Mesothelial cell of epicardium (in vitro differentiated cells): Measurements from ENCODE around the gene SPRED1. TPM values are rescaled to one million over a fixed set of nuclear protein-coding genes. Genes with fewer than 3 reads are reported as not detected.

Experiments
- DNase-seq, 2 experiments: peaks; one replicate each; pipeline ENCODE4 v3.0.0; 2021; ENCODE audit warnings: low spot score in 2 of 2; ENCODE audit not compliant: unreplicated experiment in 2 of 2
- H3K27ac Mint-ChIP-seq: 2 replicates; pipeline ENCODE4 v1.8.0; 2021; ENCODE audit warnings: mixed read lengths
- H3K27me3 Mint-ChIP-seq: 2 replicates; pipeline ENCODE4 v1.8.0; 2021; ENCODE audit warnings: low read depth, mixed read lengths
- H3K36me3 Mint-ChIP-seq: 2 replicates; pipeline ENCODE4 v1.8.0; 2021; ENCODE audit warnings: mixed read lengths
- H3K4me1 Mint-ChIP-seq: 2 replicates; pipeline ENCODE4 v1.8.0; 2021; ENCODE audit warnings: mixed read lengths
- H3K4me3 Mint-ChIP-seq: 2 replicates; pipeline ENCODE4 v1.8.0; 2021; ENCODE audit warnings: mild to moderate bottlenecking, moderate library complexity, mixed read lengths
- H3K9me3 Mint-ChIP-seq: 2 replicates; pipeline ENCODE4 v1.8.0; 2021; ENCODE audit warnings: mixed read lengths
- CTCF ChIP-seq: fragments of 200-600 bp; sonication (generic); IDR thresholded peaks from one replicate; pipeline ENCODE4 v1.5.0; 2021; ENCODE audit warnings: antibody characterized with exemption; ENCODE audit not compliant: unreplicated experiment
- total RNA-seq: library from RNA; stranded (reverse); gene quantifications from 3 replicates; pipeline ENCODE4 v1.2.1, GENCODE V29; 2021

Gene SPRED1
- total RNA-seq, 1 donor from 2014 or later: 39.9 TPM

DNA sequence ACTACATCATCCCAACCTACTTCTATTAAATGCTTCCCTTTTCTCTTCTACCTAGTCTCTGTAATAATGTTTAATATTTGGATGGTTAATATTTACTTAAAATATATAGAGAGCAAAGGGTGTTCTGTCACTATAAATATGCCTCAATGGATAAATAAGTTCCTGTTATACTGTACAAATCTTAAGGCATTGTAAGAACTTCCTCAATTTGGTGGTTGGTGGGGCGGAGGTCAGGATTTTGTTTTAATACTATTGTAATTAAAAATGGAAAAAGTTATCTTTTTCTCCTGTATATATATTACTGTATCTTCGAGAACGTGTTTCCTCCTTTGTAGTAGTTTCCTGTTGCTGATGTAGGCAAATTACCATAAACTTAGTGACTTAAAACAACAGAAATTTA lies 41.5 kb downstream of the SPRED1 start:
- no peak for DNase-seq
- no peaks in the 10 kb centered on the region for H3K4me1 Mint-ChIP-seq
- no peaks in the 10 kb centered on the region for H3K27me3 Mint-ChIP-seq
- peaks cover 26% of the 10 kb centered on the region for H3K9me3 Mint-ChIP-seq
- H3K36me3 Mint-ChIP-seq: peaks cover 39% of the 10 kb centered on the region
- no peak for TF ChIP-seq CTCF
- H3K27ac Mint-ChIP-seq: no peak overlapping the region
- H3K4me3 Mint-ChIP-seq: no peak overlapping the region

GRCh38 chr15:38297623-38298388 lies 45.2 kb downstream of the SPRED1 start:
- no peak overlapping the region for H3K27ac Mint-ChIP-seq
- no peak for DNase-seq
- no peak overlapping the region for H3K4me3 Mint-ChIP-seq
- H3K27me3 Mint-ChIP-seq: no peaks in the 10 kb centered on the region
- peaks cover 13% of the 10 kb centered on the region for H3K36me3 Mint-ChIP-seq
- H3K4me1 Mint-ChIP-seq: no peaks in the 10 kb centered on the region
- TF ChIP-seq CTCF: no peak
- no peaks in the 10 kb centered on the region for H3K9me3 Mint-ChIP-seq

DNA sequence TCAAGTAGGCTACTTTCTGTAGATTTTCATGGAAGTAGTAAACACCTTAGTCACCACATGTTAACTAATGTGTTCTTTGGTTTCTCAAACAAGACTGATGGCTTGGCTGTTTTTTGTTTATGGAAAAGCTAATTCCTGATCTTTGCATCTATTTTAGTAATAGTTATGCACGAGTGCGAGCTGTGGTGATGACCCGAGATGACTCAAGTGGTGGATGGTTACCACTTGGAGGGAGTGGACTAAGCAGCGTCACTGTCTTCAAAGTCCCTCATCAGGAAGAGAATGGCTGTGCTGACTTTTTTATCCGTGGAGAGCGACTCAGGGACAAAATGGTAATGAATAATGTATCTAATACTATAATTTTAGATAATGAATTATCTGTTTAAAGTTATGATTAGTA lies 46.6 kb downstream of the SPRED1 start:
- no peak for DNase-seq
- no peak for TF ChIP-seq CTCF
- peaks cover 1% of the 10 kb centered on the region for H3K4me1 Mint-ChIP-seq
- H3K9me3 Mint-ChIP-seq: no peaks in the 10 kb centered on the region
- peaks cover 13% of the 10 kb centered on the region for H3K36me3 Mint-ChIP-seq
- H3K4me3 Mint-ChIP-seq: no peak overlapping the region
- H3K27me3 Mint-ChIP-seq: no peaks in the 10 kb centered on the region
- no peak overlapping the region for H3K27ac Mint-ChIP-seq

DNA sequence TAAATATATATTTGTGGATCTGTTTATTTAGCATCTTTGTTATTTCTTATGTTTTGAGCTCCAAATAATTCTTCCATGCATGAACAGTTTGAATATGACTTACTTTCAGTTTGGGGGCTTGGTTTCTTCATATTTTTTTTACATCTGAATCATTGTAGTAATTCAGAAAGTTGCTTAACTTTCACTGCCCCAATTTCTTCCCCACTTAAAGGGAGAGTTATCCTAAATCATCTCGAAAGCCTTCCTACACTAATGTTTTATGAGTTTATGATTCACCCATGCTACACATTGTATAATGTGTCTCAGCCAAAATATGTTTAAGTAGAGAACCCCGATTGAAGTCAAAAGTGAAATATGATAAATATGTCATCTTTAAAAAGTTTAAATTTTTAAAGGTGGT lies 47.8 kb downstream of the SPRED1 start:
- no peak for DNase-seq
- no peak for TF ChIP-seq CTCF
- peaks cover 1% of the 10 kb centered on the region for H3K4me1 Mint-ChIP-seq
- H3K4me3 Mint-ChIP-seq: no peak overlapping the region
- no peaks in the 10 kb centered on the region for H3K27me3 Mint-ChIP-seq
- H3K36me3 Mint-ChIP-seq: peaks cover 16% of the 10 kb centered on the region
- H3K9me3 Mint-ChIP-seq: no peaks in the 10 kb centered on the region
- H3K27ac Mint-ChIP-seq: no peak overlapping the region

- no peak for DNase-seq
- H3K27ac Mint-ChIP-seq: no peak overlapping the region
- H3K9me3 Mint-ChIP-seq: peaks cover 2% of the 10 kb centered on the region
- no peak for TF ChIP-seq CTCF
- H3K36me3 Mint-ChIP-seq: peaks cover 20% of the 10 kb centered on the region
- peaks cover 1% of the 10 kb centered on the region for H3K4me1 Mint-ChIP-seq
- no peak overlapping the region for H3K4me3 Mint-ChIP-seq
- no peaks in the 10 kb centered on the region for H3K27me3 Mint-ChIP-seq
Measured at GRCh38 chr15:38304481-38304880, 51.8 kb downstream of the SPRED1 start.
